ENCODE measurements around the gene UGT1A9.
"Not testable (repeated sequence)": the region's sequence is repeated elsewhere in the genome, so short reads cannot be mapped to it uniquely, and the experiment has no call there.

UGT1A9 gene

DNA sequence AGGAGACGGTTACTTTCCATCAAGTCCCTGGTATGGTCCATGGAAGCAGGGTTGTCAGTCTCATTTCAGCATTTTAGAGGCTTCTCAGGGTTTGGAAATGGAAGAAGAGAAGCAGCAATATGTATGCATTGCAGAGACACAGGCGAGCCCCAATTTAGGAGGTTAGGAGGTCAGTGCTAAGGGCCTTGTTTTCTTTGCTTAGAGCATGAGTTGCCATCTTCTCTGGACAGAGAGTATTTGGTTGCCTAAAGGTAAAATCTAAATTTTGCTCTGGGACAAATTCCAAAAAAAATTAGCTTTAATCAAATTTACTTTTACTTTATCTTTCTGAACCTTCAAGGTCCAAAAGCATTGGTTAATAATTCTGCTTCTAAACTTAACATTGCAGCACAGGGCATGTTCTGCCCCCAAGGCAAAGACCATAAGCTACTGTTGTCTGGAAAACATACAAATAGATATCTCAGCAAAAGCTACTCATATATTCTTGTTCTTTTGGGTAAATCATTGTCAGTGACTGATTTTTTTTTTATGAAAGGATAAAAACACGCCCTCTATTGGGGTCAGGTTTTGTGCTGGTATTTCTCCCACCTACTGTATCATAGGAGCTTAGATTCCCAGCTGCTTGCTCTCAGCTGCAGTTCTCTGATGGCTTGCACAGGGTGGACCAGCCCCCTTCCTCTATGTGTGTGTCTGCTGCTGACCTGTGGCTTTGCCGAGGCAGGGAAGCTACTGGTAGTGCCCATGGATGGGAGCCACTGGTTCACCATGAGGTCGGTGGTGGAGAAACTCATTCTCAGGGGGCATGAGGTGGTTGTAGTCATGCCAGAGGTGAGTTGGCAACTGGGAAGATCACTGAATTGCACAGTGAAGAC is at the start of gene UGT1A9:
Gene UGT1A9, plus strand, starts transcription at position 609 of the 872 bp plus-strand sequence. Its CDS starts 37 bp downstream, at position 646.
- no peaks in the 10 kb centered on the region for H3K9me3 Mint-ChIP-seq
- DNase-seq (ENCODE audit: low spot score in 2 of 2), result no peak
- H3K4me1 Mint-ChIP-seq, result no peaks in the 10 kb centered on the region
- no peaks in the 10 kb centered on the region for H3K36me3 Mint-ChIP-seq (ENCODE audit: insufficient read depth)
- peaks cover 56% of the 10 kb centered on the region for H3K27me3 Mint-ChIP-seq
- ATAC-seq (replicated peaks; ENCODE audit: extremely low read depth, poor library complexity, severe bottlenecking), result no peak
- H3K4me3 Mint-ChIP-seq, result no peak within 1 kb of the TSS
- no peak within 1 kb of the TSS for H3K27ac Mint-ChIP-seq (ENCODE audit: low read depth)

DNA sequence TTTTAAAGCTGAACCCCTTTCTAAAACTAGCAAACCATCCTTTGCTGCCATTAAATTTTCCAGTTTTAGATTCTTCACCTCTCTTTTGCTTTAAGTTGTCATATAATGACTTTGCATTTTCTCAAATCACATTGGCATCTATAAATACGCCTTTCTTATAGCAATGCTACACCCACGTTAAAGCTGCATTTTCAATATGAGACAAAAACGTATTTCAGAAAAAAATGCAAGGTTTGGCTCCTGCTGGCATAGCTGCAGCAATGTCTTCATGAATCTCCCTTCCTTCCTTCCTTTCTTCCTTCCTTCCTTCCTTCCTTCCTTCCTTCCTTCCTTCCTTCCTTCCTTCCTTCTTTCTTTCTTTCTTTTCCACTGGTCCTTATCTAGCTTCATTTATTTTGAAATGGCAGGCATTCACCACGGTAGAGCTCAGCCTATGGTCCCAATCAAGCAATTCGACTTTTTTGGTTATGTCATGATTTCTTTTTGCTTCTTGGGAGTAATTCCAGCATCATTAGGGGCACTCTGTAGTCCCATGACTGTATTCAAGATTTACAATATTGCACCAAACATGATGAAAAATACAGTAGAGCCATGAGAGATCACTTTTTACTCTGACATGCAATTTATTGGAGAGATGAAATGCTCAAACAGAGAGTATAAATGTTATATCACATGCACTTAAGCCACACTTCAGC is 44.2 kb upstream of the UGT1A9 start:
- H3K27me3 Mint-ChIP-seq, result peaks cover 93% of the 10 kb centered on the region
- ATAC-seq (replicated peaks; ENCODE audit: extremely low read depth, poor library complexity, severe bottlenecking) (no peak), DNase-seq (ENCODE audit: low spot score in 2 of 2) (no peak)
- peaks cover 2% of the 10 kb centered on the region for H3K36me3 Mint-ChIP-seq (ENCODE audit: insufficient read depth)
- H3K9me3 Mint-ChIP-seq, result peaks cover 13% of the 10 kb centered on the region
- H3K4me3 Mint-ChIP-seq, result no peak overlapping the region
- H3K27ac Mint-ChIP-seq (ENCODE audit: low read depth), result no peak overlapping the region
- no peaks in the 10 kb centered on the region for H3K4me1 Mint-ChIP-seq

DNA sequence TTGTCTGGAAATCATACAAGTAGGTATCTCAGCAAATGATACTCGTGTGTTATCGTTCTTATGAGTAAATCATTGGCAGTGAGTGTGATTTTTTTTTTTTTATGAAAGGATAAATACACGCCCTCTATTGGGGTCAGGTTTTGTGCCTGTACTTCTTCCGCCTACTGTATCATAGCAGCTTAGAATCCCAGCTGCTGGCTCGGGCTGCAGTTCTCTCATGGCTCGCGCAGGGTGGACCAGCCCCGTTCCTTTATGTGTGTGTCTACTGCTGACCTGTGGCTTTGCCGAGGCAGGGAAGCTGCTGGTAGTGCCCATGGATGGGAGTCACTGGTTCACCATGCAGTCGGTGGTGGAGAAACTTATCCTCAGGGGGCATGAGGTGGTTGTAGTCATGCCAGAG is 35.4 kb upstream of the UGT1A9 start, which contains the start of gene UGT1A10:
Gene UGT1A10, plus strand, starts transcription at position 143 of the 400 bp plus-strand sequence. Its CDS starts 75 bp downstream, at position 218.
- H3K27me3 Mint-ChIP-seq, result peaks cover 61% of the 10 kb centered on the region

GRCh38 chr2:233638836-233639235 is 32.9 kb upstream of the UGT1A9 start:
- DNase-seq (ENCODE audit: low spot score in 2 of 2) (no peak), ATAC-seq (replicated peaks; ENCODE audit: extremely low read depth, poor library complexity, severe bottlenecking) (no peak)
- H3K4me3 Mint-ChIP-seq, result no peak overlapping the region
- H3K4me1 Mint-ChIP-seq, result no peaks in the 10 kb centered on the region
- H3K36me3 Mint-ChIP-seq (ENCODE audit: insufficient read depth), result peaks cover 2% of the 10 kb centered on the region
- H3K27ac Mint-ChIP-seq (ENCODE audit: low read depth), result no peak overlapping the region
- peaks cover 48% of the 10 kb centered on the region for H3K27me3 Mint-ChIP-seq
- no peaks in the 10 kb centered on the region for H3K9me3 Mint-ChIP-seq

More for the DNA sequence above, 35.4 kb upstream of the UGT1A9 start, which contains the start of gene UGT1A10:
- not testable (repeated sequence) for H3K4me3 Mint-ChIP-seq; DNase-seq (ENCODE audit: low spot score in 2 of 2); ATAC-seq (replicated peaks; ENCODE audit: extremely low read depth, poor library complexity, severe bottlenecking); H3K36me3 Mint-ChIP-seq (ENCODE audit: insufficient read depth); H3K27ac Mint-ChIP-seq (ENCODE audit: low read depth); H3K9me3 Mint-ChIP-seq; H3K4me1 Mint-ChIP-seq

DNA sequence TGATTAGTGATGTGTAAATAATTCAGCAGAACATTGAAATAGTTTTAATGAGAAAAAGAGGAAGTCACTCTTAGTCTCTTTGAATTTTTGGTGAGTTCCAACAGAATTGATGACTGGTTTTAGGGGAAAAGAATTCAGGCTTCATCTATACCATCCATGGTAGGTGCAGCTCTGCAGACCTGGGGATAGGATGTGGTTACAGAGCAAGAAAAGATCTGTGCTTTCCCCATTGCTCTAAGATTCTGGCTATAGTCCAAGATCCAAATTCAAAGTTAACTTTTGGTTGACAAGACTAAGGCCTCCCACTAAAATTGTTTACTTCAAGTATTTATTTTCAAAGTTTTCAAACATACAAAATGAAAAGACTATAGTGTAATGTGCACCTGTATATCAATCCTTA is 31.8 kb upstream of the UGT1A9 start:
- Mint-ChIP-seq H3K27me3 (peaks cover 38% of the 10 kb centered on the region), H3K4me1 (no peaks in the 10 kb centered on the region), H3K9me3 (no peaks in the 10 kb centered on the region), H3K4me3 (no peak overlapping the region), H3K27ac (ENCODE audit: low read depth) (no peak overlapping the region), H3K36me3 (ENCODE audit: insufficient read depth) (peaks cover 2% of the 10 kb centered on the region)
- DNase-seq (ENCODE audit: low spot score in 2 of 2), result no peak
- ATAC-seq (replicated peaks; ENCODE audit: extremely low read depth, poor library complexity, severe bottlenecking), result no peak

- DNase-seq (ENCODE audit: low spot score in 2 of 2) (no peak), ATAC-seq (replicated peaks; ENCODE audit: extremely low read depth, poor library complexity, severe bottlenecking) (no peak)
- Mint-ChIP-seq H3K9me3 (peaks cover 6% of the 10 kb centered on the region), H3K4me3 (no peak overlapping the region), H3K27me3 (peaks cover 35% of the 10 kb centered on the region), H3K36me3 (ENCODE audit: insufficient read depth) (peaks cover 2% of the 10 kb centered on the region), H3K27ac (ENCODE audit: low read depth) (no peak overlapping the region), H3K4me1 (no peaks in the 10 kb centered on the region)
Observed at GRCh38 chr2:233643128-233643527, 28.6 kb upstream of the UGT1A9 start.

- not testable (repeated sequence) for ATAC-seq (replicated peaks; ENCODE audit: extremely low read depth, poor library complexity, severe bottlenecking); H3K27ac Mint-ChIP-seq (ENCODE audit: low read depth); DNase-seq (ENCODE audit: low spot score in 2 of 2); H3K9me3 Mint-ChIP-seq; H3K4me3 Mint-ChIP-seq; H3K4me1 Mint-ChIP-seq; H3K36me3 Mint-ChIP-seq (ENCODE audit: insufficient read depth)
- H3K27me3 Mint-ChIP-seq, result peaks cover 46% of the 10 kb centered on the region
Observed at GRCh38 chr2:233646033-233646432, 25.7 kb upstream of the UGT1A9 start.

- ATAC-seq (replicated peaks; ENCODE audit: extremely low read depth, poor library complexity, severe bottlenecking) (no peak), DNase-seq (ENCODE audit: low spot score in 2 of 2) (no peak)
- H3K9me3 Mint-ChIP-seq, result peaks cover 6% of the 10 kb centered on the region
- no peaks in the 10 kb centered on the region for H3K4me1 Mint-ChIP-seq
- H3K27me3 Mint-ChIP-seq, result peaks cover 61% of the 10 kb centered on the region
- H3K4me3 Mint-ChIP-seq, result no peak overlapping the region
- H3K27ac Mint-ChIP-seq (ENCODE audit: low read depth), result no peak overlapping the region
- H3K36me3 Mint-ChIP-seq (ENCODE audit: insufficient read depth), result no peaks in the 10 kb centered on the region
Observed at GRCh38 chr2:233650981-233651380, 20.7 kb upstream of the UGT1A9 start.

- ATAC-seq (replicated peaks; ENCODE audit: extremely low read depth, poor library complexity, severe bottlenecking) (no peak), DNase-seq (ENCODE audit: low spot score in 2 of 2) (no peak)
- Mint-ChIP-seq H3K4me3 (no peak overlapping the region), H3K27me3 (peaks cover 57% of the 10 kb centered on the region), H3K9me3 (peaks cover 5% of the 10 kb centered on the region), H3K27ac (ENCODE audit: low read depth) (no peak overlapping the region), H3K4me1 (no peaks in the 10 kb centered on the region), H3K36me3 (ENCODE audit: insufficient read depth) (no peaks in the 10 kb centered on the region)
Observed at GRCh38 chr2:233651430-233651829, 20.3 kb upstream of the UGT1A9 start.

DNA sequence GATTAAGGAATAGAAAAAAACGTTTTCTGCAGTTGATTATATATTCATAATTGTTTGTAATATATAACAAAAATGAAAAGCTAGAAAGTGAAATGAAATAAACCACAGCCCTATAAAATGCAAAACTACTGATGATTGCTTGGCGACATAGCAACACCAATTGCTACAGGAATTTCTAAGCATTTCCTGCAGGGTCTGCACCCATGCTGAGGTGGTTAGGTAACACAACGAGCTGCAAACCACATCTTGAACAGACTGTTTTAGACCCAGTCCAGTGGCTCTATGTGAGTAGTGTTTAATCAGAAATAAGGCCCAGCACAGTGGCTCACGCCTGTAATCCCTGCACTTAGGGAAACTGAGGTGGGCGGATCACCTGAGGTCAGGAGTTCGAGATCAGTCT is 17.2 kb upstream of the UGT1A9 start:
- Mint-ChIP-seq H3K4me3 (no peak overlapping the region), H3K27me3 (peaks cover 64% of the 10 kb centered on the region), H3K27ac (ENCODE audit: low read depth) (no peak overlapping the region), H3K4me1 (no peaks in the 10 kb centered on the region), H3K9me3 (no peaks in the 10 kb centered on the region), H3K36me3 (ENCODE audit: insufficient read depth) (no peaks in the 10 kb centered on the region)
- ATAC-seq (replicated peaks; ENCODE audit: extremely low read depth, poor library complexity, severe bottlenecking), result no peak
- DNase-seq (ENCODE audit: low spot score in 2 of 2), result no peak

GRCh38 chr2:233655043-233655442 is 16.7 kb upstream of the UGT1A9 start:
- Mint-ChIP-seq H3K27me3 (peaks cover 69% of the 10 kb centered on the region), H3K27ac (ENCODE audit: low read depth) (no peak overlapping the region), H3K4me1 (no peaks in the 10 kb centered on the region), H3K9me3 (no peaks in the 10 kb centered on the region), H3K4me3 (no peak overlapping the region), H3K36me3 (ENCODE audit: insufficient read depth) (no peaks in the 10 kb centered on the region)
- ATAC-seq (replicated peaks; ENCODE audit: extremely low read depth, poor library complexity, severe bottlenecking) (no peak), DNase-seq (ENCODE audit: low spot score in 2 of 2) (no peak)

DNA sequence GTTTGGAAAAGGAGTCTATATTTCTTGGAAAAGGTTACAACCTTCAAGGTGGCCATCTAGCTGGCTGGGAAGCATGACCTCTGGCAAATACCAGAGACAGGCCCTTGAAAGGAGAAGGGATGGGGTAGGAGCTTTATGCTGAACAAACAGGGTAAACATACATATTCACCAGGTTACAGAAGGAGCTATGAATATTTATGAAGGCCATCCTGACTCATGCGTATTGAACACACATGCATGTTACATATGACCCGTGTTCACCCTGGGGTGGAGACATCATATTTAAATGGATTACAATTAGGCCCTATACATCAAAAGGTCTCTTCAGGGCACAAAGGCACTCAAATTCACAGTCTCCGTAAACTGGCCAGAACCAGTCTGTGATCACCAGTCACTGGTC is 15.8 kb upstream of the UGT1A9 start:
- not testable (repeated sequence) for DNase-seq (ENCODE audit: low spot score in 2 of 2); H3K4me3 Mint-ChIP-seq

DNA sequence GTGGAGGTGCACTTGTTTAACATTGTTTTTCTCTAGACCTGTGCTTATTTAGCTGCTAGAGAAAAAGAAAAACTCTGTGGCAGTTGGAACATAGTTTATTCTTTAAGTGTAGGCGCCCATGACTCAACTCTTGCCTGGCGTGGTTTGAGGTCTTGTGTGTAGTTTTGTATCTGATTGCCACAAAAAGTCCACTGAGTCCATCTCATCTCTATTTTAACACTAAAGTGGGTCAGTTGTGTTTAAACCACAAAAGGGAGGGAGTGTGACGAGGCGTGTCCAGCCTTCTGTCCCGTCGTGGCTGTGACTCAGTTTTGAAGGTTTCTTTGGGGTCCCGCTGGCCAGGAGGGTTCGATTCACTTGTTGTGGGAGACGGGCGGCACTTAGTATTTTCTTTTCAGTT is 15.3 kb upstream of the UGT1A9 start:
- H3K4me3 Mint-ChIP-seq, result no peak overlapping the region
- no peak for ATAC-seq (replicated peaks; ENCODE audit: extremely low read depth, poor library complexity, severe bottlenecking)
- no peak for DNase-seq (ENCODE audit: low spot score in 2 of 2)
- H3K36me3 Mint-ChIP-seq (ENCODE audit: insufficient read depth), result no peaks in the 10 kb centered on the region
- H3K4me1 Mint-ChIP-seq, result no peaks in the 10 kb centered on the region
- no peaks in the 10 kb centered on the region for H3K9me3 Mint-ChIP-seq
- H3K27me3 Mint-ChIP-seq, result peaks cover 71% of the 10 kb centered on the region
- H3K27ac Mint-ChIP-seq (ENCODE audit: low read depth), result no peak overlapping the region

More for the DNA sequence above, 15.8 kb upstream of the UGT1A9 start:
- peaks cover 69% of the 10 kb centered on the region for H3K27me3 Mint-ChIP-seq
- not testable (repeated sequence) for ATAC-seq (replicated peaks; ENCODE audit: extremely low read depth, poor library complexity, severe bottlenecking); H3K4me1 Mint-ChIP-seq; H3K9me3 Mint-ChIP-seq; H3K36me3 Mint-ChIP-seq (ENCODE audit: insufficient read depth); H3K27ac Mint-ChIP-seq (ENCODE audit: low read depth)
